HepG2 (cell line): ENCODE measurements around the gene GPR152. TPM values are rescaled to one million over a fixed set of nuclear protein-coding genes. Genes with fewer than 3 reads are reported as not detected.

Experiments used
- CC2D1A ChIP-seq: sonication (generic); formaldehyde crosslinking; IDR thresholded peaks from 2 replicates; pipeline ENCODE4 v1.8.1; 2023; ENCODE audit warnings: mild to moderate bottlenecking, missing genetic modification reagents
- HOXA3 ChIP-seq: sonication (generic); formaldehyde crosslinking; IDR thresholded peaks from 2 replicates; pipeline ENCODE4 v1.5.0; 2020; ENCODE audit warnings: missing genetic modification reagents
- KDM5A ChIP-seq: fragments of 200-600 bp; sonication (generic); IDR thresholded peaks from 2 replicates; pipeline ENCODE4 v1.7.0; 2018; ENCODE audit warnings: antibody characterized with exemption, mild to moderate bottlenecking, low read length, borderline replicate concordance
- NONO ChIP-seq, 2 experiments: fragments of 450-650 bp in 1 of 2; sonication (generic) in 1 of 2; formaldehyde crosslinking in 1 of 2; IDR thresholded peaks in 1 of 2; conservative IDR thresholded peaks in 1 of 2; 2 replicates each; pipeline versions ENCODE4 v1.6.1 to v1.8.0; 2017 to 2022; ENCODE audit warnings: mild to moderate bottlenecking in 1 of 2, missing genetic modification reagents in 1 of 2, moderate library complexity in 1 of 2
- PHF20 ChIP-seq: sonication (generic); formaldehyde crosslinking; IDR thresholded peaks from 2 replicates; pipeline ENCODE4 v1.5.0; 2020; ENCODE audit warnings: mild to moderate bottlenecking, missing genetic modification reagents
- SP1 ChIP-seq, 2 experiments: fragments of 450-650 bp in 1 of 2; sonication (generic) in 1 of 2; formaldehyde crosslinking in 1 of 2; IDR thresholded peaks; 2 replicates each; pipeline versions ENCODE4 v1.4.0 to v1.6.1; 2016 to 2020; ENCODE audit warnings: missing genetic modification reagents in 1 of 2
- YEATS4 ChIP-seq: sonication (generic); formaldehyde crosslinking; IDR thresholded peaks from 2 replicates; pipeline ENCODE4 v1.4.0; 2020; ENCODE audit warnings: missing genetic modification reagents, borderline replicate concordance
- ZBTB38 ChIP-seq: sonication (generic); formaldehyde crosslinking; IDR thresholded peaks from 2 replicates; pipeline ENCODE4 v1.5.1; 2020; ENCODE audit warnings: mild to moderate bottlenecking, missing genetic modification reagents
- ZFX ChIP-seq: sonication (generic); formaldehyde crosslinking; IDR thresholded peaks from 2 replicates; pipeline ENCODE4 v1.4.0; 2020; ENCODE audit warnings: mild to moderate bottlenecking, low read depth, missing genetic modification reagents, moderate library complexity
- ZNF331 ChIP-seq: sonication (generic); formaldehyde crosslinking; IDR thresholded peaks from 2 replicates; pipeline ENCODE4 v1.4.0; 2020; ENCODE audit warnings: missing genetic modification reagents
- ZNF589 ChIP-seq: sonication (generic); formaldehyde crosslinking; conservative IDR thresholded peaks from 2 replicates; pipeline ENCODE4 v1.8.0; 2022; ENCODE audit warnings: mild to moderate bottlenecking, moderate library complexity, missing genetic modification reagents
- polyA plus RNA-seq, 8 experiments: library from polyadenylated mRNA; depleted of rRNA in 3 of 8; stranded (reverse) in 7 of 8; unstranded in 1 of 8; fragments of >200 nt; fragmentation: Illumina TruSeq in 4 of 8; extraction: Trizol in 4 of 8; gene quantifications; 2 replicates each; pipeline versions ENCODE4 v1.2.1 to v1.2.3, GENCODE V29; 2011 to 2016; ENCODE audit warnings: low read depth in 4 of 8, missing spikeins in 1 of 8, mixed read lengths in 1 of 8; ENCODE audit not compliant: insufficient read depth in 1 of 8
- total RNA-seq, 5 experiments: library from RNA; depleted of rRNA; stranded (reverse); fragments of >200 nt; fragmentation: Illumina TruSeq; extraction: Trizol; gene quantifications; 2 replicates each; pipeline ENCODE4 v1.2.3, GENCODE V29; 2016; ENCODE audit warnings: low read depth in 1 of 5
- TF ChIP-seq, protein P1 (sequence below): sonication (generic); formaldehyde crosslinking; IDR thresholded peaks from 2 replicates; pipeline ENCODE4 v1.5.1; 2020; ENCODE audit warnings: mild to moderate bottlenecking, missing genetic modification reagents, moderate library complexity
- TF ChIP-seq, protein P2 (sequence below): sonication (generic); formaldehyde crosslinking; IDR thresholded peaks from 2 replicates; pipeline ENCODE4 v1.5.0; 2020; ENCODE audit warnings: missing genetic modification reagents, mild to moderate bottlenecking, borderline replicate concordance
- TF ChIP-seq, protein P3 (sequence below): sonication (generic); formaldehyde crosslinking; IDR thresholded peaks from 2 replicates; pipeline ENCODE4 v1.4.0; 2020; ENCODE audit warnings: mild to moderate bottlenecking, missing genetic modification reagents
- TF ChIP-seq, protein P4 (sequence below): sonication (generic); formaldehyde crosslinking; IDR thresholded peaks from 2 replicates; pipeline ENCODE4 v1.5.1; 2020; ENCODE audit warnings: missing genetic modification reagents, mild to moderate bottlenecking, borderline replicate concordance

Gene GPR152
- total and polyA plus RNA-seq, 2 of the 13 experiments (the other 11 are each of a cell fraction or from before 2014, with no cell fraction given), result not detected

DNA sequence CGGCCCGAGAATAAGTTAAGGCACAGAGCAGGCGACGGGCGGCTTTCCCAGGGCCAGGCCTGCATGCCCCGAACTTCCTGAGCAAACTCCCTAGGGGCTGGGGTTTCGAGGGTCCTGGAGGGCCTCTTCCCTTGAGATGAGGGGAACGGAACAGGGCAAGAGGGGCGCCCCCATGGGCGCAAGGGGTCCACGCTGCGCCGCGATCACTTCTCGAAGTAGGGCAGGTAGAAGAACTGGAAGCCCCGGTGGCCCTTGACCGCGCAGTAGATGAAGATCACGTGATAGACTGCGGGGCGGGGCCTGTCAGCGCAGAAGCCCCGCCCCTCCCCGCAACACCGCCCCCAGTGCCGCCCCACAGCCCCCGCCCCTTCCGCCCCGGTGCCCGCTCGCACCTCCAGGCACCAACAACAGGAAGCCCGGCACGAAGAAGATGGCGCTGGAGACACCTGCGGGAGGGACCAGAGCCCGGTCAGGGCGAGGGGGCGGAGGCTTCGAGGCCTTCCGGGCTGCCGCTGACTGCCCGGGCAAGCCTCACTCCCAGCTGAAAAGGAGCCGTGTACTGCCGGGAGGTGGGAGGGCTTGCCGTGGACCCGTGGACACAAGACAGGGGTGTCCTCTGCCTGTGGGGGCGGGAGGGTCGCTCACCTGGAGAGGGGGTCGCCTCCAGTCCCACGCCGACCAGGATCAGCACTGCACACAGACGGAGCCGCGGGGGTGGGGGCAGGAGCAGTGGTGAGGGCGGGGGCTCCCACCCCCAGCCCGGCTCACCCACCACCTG lies 12.1 kb upstream of the GPR152 start (continued):
- 0 out of 2 replicates have a peak, but pooled peaks have one; percentile 13 for TF ChIP-seq CC2D1A (CRISPR knock-in tag)
- peak; percentile 56; the same call in 1 of the 2 replicates for TF ChIP-seq PHF20
- TF ChIP-seq, protein P1, sequence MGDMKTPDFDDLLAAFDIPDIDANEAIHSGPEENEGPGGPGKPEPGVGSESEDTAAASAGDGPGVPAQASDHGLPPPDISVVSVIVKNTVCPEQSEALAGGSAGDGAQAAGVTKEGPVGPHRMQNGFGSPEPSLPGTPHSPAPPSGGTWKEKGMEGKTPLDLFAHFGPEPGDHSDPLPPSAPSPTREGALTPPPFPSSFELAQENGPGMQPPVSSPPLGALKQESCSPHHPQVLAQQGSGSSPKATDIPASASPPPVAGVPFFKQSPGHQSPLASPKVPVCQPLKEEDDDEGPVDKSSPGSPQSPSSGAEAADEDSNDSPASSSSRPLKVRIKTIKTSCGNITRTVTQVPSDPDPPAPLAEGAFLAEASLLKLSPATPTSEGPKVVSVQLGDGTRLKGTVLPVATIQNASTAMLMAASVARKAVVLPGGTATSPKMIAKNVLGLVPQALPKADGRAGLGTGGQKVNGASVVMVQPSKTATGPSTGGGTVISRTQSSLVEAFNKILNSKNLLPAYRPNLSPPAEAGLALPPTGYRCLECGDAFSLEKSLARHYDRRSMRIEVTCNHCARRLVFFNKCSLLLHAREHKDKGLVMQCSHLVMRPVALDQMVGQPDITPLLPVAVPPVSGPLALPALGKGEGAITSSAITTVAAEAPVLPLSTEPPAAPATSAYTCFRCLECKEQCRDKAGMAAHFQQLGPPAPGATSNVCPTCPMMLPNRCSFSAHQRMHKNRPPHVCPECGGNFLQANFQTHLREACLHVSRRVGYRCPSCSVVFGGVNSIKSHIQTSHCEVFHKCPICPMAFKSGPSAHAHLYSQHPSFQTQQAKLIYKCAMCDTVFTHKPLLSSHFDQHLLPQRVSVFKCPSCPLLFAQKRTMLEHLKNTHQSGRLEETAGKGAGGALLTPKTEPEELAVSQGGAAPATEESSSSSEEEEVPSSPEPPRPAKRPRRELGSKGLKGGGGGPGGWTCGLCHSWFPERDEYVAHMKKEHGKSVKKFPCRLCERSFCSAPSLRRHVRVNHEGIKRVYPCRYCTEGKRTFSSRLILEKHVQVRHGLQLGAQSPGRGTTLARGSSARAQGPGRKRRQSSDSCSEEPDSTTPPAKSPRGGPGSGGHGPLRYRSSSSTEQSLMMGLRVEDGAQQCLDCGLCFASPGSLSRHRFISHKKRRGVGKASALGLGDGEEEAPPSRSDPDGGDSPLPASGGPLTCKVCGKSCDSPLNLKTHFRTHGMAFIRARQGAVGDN (CRISPR knock-in tag), result peak; percentile 88
- TF ChIP-seq NONO (IDR thresholded peaks at IDR 0.05), result no peak
- peak; percentile 66 for TF ChIP-seq NONO (CRISPR knock-in tag; conservative IDR thresholded peaks at IDR 0.05)
- TF ChIP-seq, protein P2, sequence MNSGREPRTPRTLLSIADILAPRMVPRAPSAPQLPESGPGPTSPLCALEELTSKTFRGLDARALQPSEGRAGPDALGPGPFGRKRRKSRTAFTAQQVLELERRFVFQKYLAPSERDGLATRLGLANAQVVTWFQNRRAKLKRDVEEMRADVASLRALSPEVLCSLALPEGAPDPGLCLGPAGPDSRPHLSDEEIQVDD (CRISPR knock-in tag), result no peak
- 0 out of 2 replicates have a peak, but pooled peaks have one; percentile 42 for TF ChIP-seq HOXA3 (CRISPR knock-in tag)
- peak; percentile 16; the same call in 1 of the 2 replicates for TF ChIP-seq ZBTB38 (CRISPR knock-in tag)
- TF ChIP-seq ZNF589, result 0 out of 2 replicates have a peak, but pooled peaks have one; percentile 45
- TF ChIP-seq ZNF331 (CRISPR knock-in tag), result peak; percentile 56; the same call in 1 of the 2 replicates
- TF ChIP-seq, protein P3, sequence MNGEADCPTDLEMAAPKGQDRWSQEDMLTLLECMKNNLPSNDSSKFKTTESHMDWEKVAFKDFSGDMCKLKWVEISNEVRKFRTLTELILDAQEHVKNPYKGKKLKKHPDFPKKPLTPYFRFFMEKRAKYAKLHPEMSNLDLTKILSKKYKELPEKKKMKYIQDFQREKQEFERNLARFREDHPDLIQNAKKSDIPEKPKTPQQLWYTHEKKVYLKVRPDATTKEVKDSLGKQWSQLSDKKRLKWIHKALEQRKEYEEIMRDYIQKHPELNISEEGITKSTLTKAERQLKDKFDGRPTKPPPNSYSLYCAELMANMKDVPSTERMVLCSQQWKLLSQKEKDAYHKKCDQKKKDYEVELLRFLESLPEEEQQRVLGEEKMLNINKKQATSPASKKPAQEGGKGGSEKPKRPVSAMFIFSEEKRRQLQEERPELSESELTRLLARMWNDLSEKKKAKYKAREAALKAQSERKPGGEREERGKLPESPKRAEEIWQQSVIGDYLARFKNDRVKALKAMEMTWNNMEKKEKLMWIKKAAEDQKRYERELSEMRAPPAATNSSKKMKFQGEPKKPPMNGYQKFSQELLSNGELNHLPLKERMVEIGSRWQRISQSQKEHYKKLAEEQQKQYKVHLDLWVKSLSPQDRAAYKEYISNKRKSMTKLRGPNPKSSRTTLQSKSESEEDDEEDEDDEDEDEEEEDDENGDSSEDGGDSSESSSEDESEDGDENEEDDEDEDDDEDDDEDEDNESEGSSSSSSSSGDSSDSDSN (CRISPR knock-in tag), result peak; percentile 39; the same call in 1 of the 2 replicates
- peak; percentile 85 for TF ChIP-seq ZFX (CRISPR knock-in tag)
- no peak for TF ChIP-seq SP1 (IDR thresholded peaks at IDR 0.05)
- peak; percentile 37; the same call in 1 of the 2 replicates for TF ChIP-seq SP1 (CRISPR knock-in tag; IDR thresholded peaks at IDR 0.05)
- 0 out of 2 replicates have a peak, but pooled peaks have one; percentile 29 for TF ChIP-seq KDM5A
- TF ChIP-seq YEATS4 (CRISPR knock-in tag), result peak; percentile 52; the same call in 1 of the 2 replicates
- TF ChIP-seq, protein P4, sequence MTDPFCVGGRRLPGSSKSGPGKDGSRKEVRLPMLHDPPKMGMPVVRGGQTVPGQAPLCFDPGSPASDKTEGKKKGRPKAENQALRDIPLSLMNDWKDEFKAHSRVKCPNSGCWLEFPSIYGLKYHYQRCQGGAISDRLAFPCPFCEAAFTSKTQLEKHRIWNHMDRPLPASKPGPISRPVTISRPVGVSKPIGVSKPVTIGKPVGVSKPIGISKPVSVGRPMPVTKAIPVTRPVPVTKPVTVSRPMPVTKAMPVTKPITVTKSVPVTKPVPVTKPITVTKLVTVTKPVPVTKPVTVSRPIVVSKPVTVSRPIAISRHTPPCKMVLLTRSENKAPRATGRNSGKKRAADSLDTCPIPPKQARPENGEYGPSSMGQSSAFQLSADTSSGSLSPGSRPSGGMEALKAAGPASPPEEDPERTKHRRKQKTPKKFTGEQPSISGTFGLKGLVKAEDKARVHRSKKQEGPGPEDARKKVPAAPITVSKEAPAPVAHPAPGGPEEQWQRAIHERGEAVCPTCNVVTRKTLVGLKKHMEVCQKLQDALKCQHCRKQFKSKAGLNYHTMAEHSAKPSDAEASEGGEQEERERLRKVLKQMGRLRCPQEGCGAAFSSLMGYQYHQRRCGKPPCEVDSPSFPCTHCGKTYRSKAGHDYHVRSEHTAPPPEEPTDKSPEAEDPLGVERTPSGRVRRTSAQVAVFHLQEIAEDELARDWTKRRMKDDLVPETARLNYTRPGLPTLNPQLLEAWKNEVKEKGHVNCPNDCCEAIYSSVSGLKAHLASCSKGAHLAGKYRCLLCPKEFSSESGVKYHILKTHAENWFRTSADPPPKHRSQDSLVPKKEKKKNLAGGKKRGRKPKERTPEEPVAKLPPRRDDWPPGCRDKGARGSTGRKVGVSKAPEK (CRISPR knock-in tag), result peak; percentile 75; the same call in 1 of the 2 replicates
